OCI-LY3 (cell line): ENCODE data around the gene ACSF2.

Experiments
- H2AFZ ChIP-seq: fragments of 200-600, 300-600 bp; shearing (Covaris generic); 2 replicates; pipeline ENCODE4 v1.6.0; 2014; ENCODE audit warnings: antibody characterized with exemption, low read depth, low read length
- H3K27ac ChIP-seq: fragments of 200-600, 300-600 bp; sonication (generic); 2 replicates; pipeline ENCODE4 v1.5.1; 2014; ENCODE audit warnings: mild to moderate bottlenecking, low read length, moderate library complexity, mixed read lengths
- H3K27me3 ChIP-seq: fragments of 200-600, 300-600 bp; sonication (generic); 2 replicates; pipeline ENCODE4 v1.6.1; 2014; ENCODE audit warnings: low read depth, low read length, mixed read lengths
- H3K36me3 ChIP-seq: fragments of 200-600, 300-600 bp; sonication (generic); replicated peaks from 2 replicates; pipeline ENCODE3; 2014; ENCODE audit warnings: low read depth, low read length, mixed read lengths
- H3K4me1 ChIP-seq: fragments of 300-600, 200-600 bp; sonication (generic); 2 replicates; pipeline ENCODE4 v1.6.1; 2014; ENCODE audit warnings: low read length, mixed read lengths
- H3K4me2 ChIP-seq: fragments of 200-600, 300-600 bp; sonication (generic); 2 replicates; pipeline ENCODE4 v1.6.1; 2014; ENCODE audit warnings: low read length, mixed read lengths
- H3K4me3 ChIP-seq: fragments of 300-600, 200-600 bp; sonication (generic); 2 replicates; pipeline ENCODE4 v1.5.1; 2014; ENCODE audit warnings: antibody characterized with exemption, mild to moderate bottlenecking, low read length, moderate library complexity
- H3K79me2 ChIP-seq: fragments of 300-600, 200-600 bp; shearing (Covaris generic); 2 replicates; pipeline ENCODE4 v1.6.1; 2014; ENCODE audit warnings: mild to moderate bottlenecking, low read length, mixed read lengths
- H3K9ac ChIP-seq: fragments of 300-600, 200-600 bp; shearing (Covaris generic); 2 replicates; pipeline ENCODE4 v1.6.0; 2014; ENCODE audit warnings: mild to moderate bottlenecking, low read length, moderate library complexity
- H3K9me3 ChIP-seq: fragments of 200-600, 300-600 bp; shearing (Covaris generic); 2 replicates; pipeline ENCODE4 v1.6.1; 2014; ENCODE audit warnings: low read length, mixed read lengths; ENCODE audit not compliant: insufficient read depth
- H4K20me1 ChIP-seq: fragments of 200-600, 300-600 bp; sonication (generic); 2 replicates; pipeline ENCODE4 v1.6.1; 2016; ENCODE audit warnings: low read length, mixed read lengths; ENCODE audit not compliant: insufficient read depth
- CTCF ChIP-seq: fragments of 200-600, 300-600 bp; sonication (generic); IDR thresholded peaks from 2 replicates; pipeline ENCODE4 v1.5.1; 2014; ENCODE audit warnings: antibody characterized with exemption, low read length, low read depth
- EZH2phosphoT487 ChIP-seq: fragments of 200-600 bp; shearing (Covaris generic); IDR thresholded peaks from 2 replicates; pipeline ENCODE4 v1.6.1; 2018; ENCODE audit warnings: antibody characterized with exemption, mixed run types, low read depth

ACSF2 gene

GRCh38 chr17:50479522-50480141 lies 53.6 kb downstream of the ACSF2 start:
- H3K4me1 ChIP-seq, result peaks cover 20% of the 10 kb centered on the region; the same call in 1 of the 2 replicates
- peak overlapping the region; percentile 84; the same call in 1 of the 2 replicates for H3K9ac ChIP-seq
- peak overlapping the region; percentile 80 for H3K4me3 ChIP-seq
- TF ChIP-seq CTCF, result peak; percentile 38
- TF ChIP-seq EZH2phosphoT487, result no peak
- peak overlapping the region; percentile 68; the same call in 1 of the 2 replicates for H3K27ac ChIP-seq
- peaks cover 7% of the 10 kb centered on the region for H3K36me3 ChIP-seq
- no peaks in the 10 kb centered on the region for H3K27me3 ChIP-seq
- H3K79me2 ChIP-seq, result peaks cover 12% of the 10 kb centered on the region
- H3K4me2 ChIP-seq, result peak overlapping the region; percentile 75
- H4K20me1 ChIP-seq, result no peaks in the 10 kb centered on the region
- H2AFZ ChIP-seq, result peak overlapping the region; percentile 83
- no peaks in the 10 kb centered on the region for H3K9me3 ChIP-seq

GRCh38 chr17:50480142-50480764 lies 54.2 kb downstream of the ACSF2 start:
- Histone ChIP-seq H4K20me1 (no peaks in the 10 kb centered on the region), H3K9ac (no peak overlapping the region), H2AFZ (no peak overlapping the region), H3K79me2 (peaks cover 12% of the 10 kb centered on the region), H3K36me3 (peaks cover 8% of the 10 kb centered on the region), H3K27ac (no peak overlapping the region), H3K4me2 (no peak overlapping the region), H3K27me3 (no peaks in the 10 kb centered on the region), H3K4me1 (peaks cover 20% of the 10 kb centered on the region; the same call in 1 of the 2 replicates), H3K9me3 (no peaks in the 10 kb centered on the region), H3K4me3 (peak overlapping the region; percentile 80; the same call in 1 of the 2 replicates)
- no peak for TF ChIP-seq EZH2phosphoT487
- no peak for TF ChIP-seq CTCF

- Histone ChIP-seq H3K9ac (no peak overlapping the region), H3K9me3 (no peaks in the 10 kb centered on the region), H3K4me1 (peaks cover 20% of the 10 kb centered on the region; the same call in 1 of the 2 replicates), H4K20me1 (no peaks in the 10 kb centered on the region), H2AFZ (no peak overlapping the region), H3K79me2 (peaks cover 12% of the 10 kb centered on the region), H3K27ac (no peak overlapping the region), H3K4me2 (no peak overlapping the region), H3K4me3 (no peak overlapping the region), H3K27me3 (no peaks in the 10 kb centered on the region), H3K36me3 (peaks cover 13% of the 10 kb centered on the region)
- TF ChIP-seq CTCF (no peak), EZH2phosphoT487 (no peak)
Measured at GRCh38 chr17:50480854-50481490, 55.0 kb downstream of the ACSF2 start.

- Histone ChIP-seq H3K4me3 (no peak overlapping the region), H3K27ac (no peak overlapping the region), H3K4me1 (peaks cover 20% of the 10 kb centered on the region; the same call in 1 of the 2 replicates), H3K4me2 (no peak overlapping the region), H3K9me3 (no peaks in the 10 kb centered on the region), H3K9ac (no peak overlapping the region), H3K27me3 (no peaks in the 10 kb centered on the region), H3K36me3 (peaks cover 13% of the 10 kb centered on the region), H3K79me2 (peaks cover 12% of the 10 kb centered on the region), H2AFZ (no peak overlapping the region), H4K20me1 (no peaks in the 10 kb centered on the region)
- TF ChIP-seq CTCF, result no peak
- TF ChIP-seq EZH2phosphoT487, result no peak
Measured at GRCh38 chr17:50481648-50482047, 55.6 kb downstream of the ACSF2 start.
